Measurements from ENCODE around the gene MRPL11. TPM values are rescaled to one million over a fixed set of nuclear protein-coding genes. Genes with fewer than 3 reads are reported as not detected.

Gene MRPL11
- total RNA-seq = 10 to 100 TPM; 20.7 to 24.2 (median 23.9) TPM
- total RNA-seq (2013) = 44.5 TPM

DNA sequence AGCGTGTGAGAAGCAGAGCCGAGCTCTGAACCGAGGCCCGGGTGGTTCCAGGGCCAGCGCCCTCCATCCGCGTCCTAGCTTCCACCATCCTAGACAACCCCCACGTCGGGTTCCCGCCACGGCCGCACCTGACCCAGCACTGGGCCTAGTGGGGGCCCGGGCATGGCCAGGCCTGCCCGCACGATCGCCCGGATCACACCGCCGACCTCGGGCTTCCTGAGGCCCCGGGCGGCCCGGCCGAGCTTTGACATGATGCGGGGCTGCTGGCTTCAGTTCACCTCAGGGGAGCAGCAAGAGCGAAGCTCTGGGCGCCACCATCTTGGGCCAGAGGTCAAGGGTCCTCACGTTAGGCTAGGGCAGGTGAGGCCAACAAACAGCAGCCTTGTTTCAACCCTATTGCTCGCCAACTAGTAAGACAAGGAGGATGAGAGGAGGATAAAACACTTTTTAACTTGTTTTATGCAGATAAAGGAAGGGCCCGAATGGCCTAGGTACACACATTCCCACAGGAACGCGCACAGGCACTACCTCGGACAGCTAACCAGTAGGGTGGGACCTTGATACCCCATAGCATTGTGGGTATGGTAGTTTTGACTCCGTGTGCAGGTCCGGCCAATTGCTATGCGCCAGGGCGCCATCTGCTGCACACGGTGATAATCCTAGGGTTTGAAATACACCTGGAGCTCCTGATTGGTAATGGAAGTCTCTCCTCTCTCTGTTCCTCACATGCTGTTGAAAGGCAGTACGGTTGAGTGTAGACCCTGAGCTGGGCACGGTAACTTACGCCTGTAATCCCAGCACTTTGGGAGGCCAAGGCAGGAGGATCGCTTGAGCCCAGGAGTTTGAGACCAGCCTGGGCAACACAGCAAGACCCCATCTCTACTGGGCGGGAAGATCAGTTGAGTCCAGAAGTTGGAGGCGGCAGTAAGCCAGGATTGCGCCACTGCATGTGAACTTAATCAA is at the start of gene MRPL11:
Gene MRPL11 (minus strand): TSS at position 345 of the 963 bp plus-strand sequence. CDS start 94 bp downstream, at position 251.
- H3K9me3 Mint-ChIP-seq = peaks cover 0 to 2% of the 10 kb centered on the region in 2 donors
- Histone ChIP-seq H3K4me3 (ENCODE audit: low read length) (peak within 1 kb of the TSS; percentile 64), H3K27ac (ENCODE audit: low read length) (peak within 1 kb of the TSS; percentile 89), H3K4me1 (ENCODE audit: control insufficient read depth, insufficient read depth, low read length) (peaks cover 10% of the 10 kb centered on the region), H3K36me3 (ENCODE audit: control insufficient read depth, insufficient read depth, low read length) (peaks cover 14% of the 10 kb centered on the region), H3K9me3 (ENCODE audit: control insufficient read depth, insufficient read depth, low read length) (peaks cover 5% of the 10 kb centered on the region), H3K27me3 (ENCODE audit: control insufficient read depth, insufficient read depth, low read length) (no peaks in the 10 kb centered on the region)
- peak; percentile 97 to 100 (median 98) for ATAC-seq
- no peaks in the 10 kb centered on the region for H3K36me3 Mint-ChIP-seq
- peaks cover 0 to 11% of the 10 kb centered on the region in 2 donors for H3K27me3 Mint-ChIP-seq (ENCODE audit: low read depth in 2 of 2)
- peak; percentile 84 to 96 for DNase-seq
- intact Hi-C loops (cut with micrococcal nuclease) = loop anchor here (1.0 to 2.0 kb wide), 2 partner anchors 30 to 42 kb away; partner anchors contain the start of gene DPP3
- peak within 1 kb of the TSS; percentile 89 to 95 for H3K27ac Mint-ChIP-seq
- TF ChIP-seq, protein P1, sequence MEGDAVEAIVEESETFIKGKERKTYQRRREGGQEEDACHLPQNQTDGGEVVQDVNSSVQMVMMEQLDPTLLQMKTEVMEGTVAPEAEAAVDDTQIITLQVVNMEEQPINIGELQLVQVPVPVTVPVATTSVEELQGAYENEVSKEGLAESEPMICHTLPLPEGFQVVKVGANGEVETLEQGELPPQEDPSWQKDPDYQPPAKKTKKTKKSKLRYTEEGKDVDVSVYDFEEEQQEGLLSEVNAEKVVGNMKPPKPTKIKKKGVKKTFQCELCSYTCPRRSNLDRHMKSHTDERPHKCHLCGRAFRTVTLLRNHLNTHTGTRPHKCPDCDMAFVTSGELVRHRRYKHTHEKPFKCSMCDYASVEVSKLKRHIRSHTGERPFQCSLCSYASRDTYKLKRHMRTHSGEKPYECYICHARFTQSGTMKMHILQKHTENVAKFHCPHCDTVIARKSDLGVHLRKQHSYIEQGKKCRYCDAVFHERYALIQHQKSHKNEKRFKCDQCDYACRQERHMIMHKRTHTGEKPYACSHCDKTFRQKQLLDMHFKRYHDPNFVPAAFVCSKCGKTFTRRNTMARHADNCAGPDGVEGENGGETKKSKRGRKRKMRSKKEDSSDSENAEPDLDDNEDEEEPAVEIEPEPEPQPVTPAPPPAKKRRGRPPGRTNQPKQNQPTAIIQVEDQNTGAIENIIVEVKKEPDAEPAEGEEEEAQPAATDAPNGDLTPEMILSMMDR (IDR thresholded peaks at IDR 0.05) = peak; percentile 75
- peak within 1 kb of the TSS; percentile 87 for H3K4me3 Mint-ChIP-seq
- H3K4me1 Mint-ChIP-seq = peaks cover 16 to 17% of the 10 kb centered on the region in 2 donors
- 8% methylated on average over 45 of the region's 45 CpGs for WGBS (ENCODE audit: insufficient coverage)

DNA sequence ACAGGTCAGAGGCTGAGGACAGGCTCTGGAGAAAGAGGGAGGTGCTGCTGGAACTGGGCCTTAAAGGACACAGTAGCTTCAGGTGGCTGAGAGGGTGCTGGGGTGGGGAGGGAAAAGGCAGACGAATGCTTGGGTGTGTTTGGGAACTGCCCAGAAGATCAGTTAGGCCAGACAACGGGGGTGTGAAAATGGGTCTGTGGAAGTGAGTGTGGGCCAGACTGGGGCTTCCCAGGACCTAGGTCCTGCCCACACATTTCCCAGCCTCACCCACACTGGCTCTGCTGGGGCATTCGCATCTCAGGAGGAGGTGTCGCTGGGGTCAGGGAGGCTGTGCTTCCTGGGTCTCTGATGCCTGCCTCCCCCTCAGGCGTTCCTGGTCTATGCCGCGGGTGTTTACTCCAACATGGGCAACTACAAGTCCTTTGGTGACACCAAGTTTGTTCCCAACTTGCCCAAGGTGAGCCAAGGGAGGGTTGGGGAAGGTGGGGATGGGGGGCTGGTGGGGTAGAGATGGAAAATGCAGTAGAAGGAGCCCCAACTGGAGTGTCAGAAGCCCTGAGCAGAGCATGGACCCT is 46.2 kb upstream of the MRPL11 start:
- H3K4me3 ChIP-seq (ENCODE audit: low read length) = no peak overlapping the region
- H3K27ac ChIP-seq (ENCODE audit: low read length) = no peak overlapping the region
- H3K9me3 ChIP-seq (ENCODE audit: control insufficient read depth, insufficient read depth, low read length) = no peaks in the 10 kb centered on the region
- H3K4me1 ChIP-seq (ENCODE audit: control insufficient read depth, insufficient read depth, low read length) = peaks cover 9% of the 10 kb centered on the region
- H3K27ac Mint-ChIP-seq = no peak overlapping the region
- DNase-seq = no peak
- peaks cover under 1 to 16% of the 10 kb centered on the region in 2 donors for H3K4me1 Mint-ChIP-seq
- H3K36me3 Mint-ChIP-seq = no peaks in the 10 kb centered on the region
- intact Hi-C loops (cut with micrococcal nuclease) = no loop called here
- H3K36me3 ChIP-seq (ENCODE audit: control insufficient read depth, insufficient read depth, low read length) = peaks cover 24% of the 10 kb centered on the region
- no peak for ATAC-seq
- WGBS (ENCODE audit: insufficient coverage) = 90% methylated on average over 7 of the region's 7 CpGs
- no peak overlapping the region for H3K4me3 Mint-ChIP-seq
- H3K27me3 ChIP-seq (ENCODE audit: control insufficient read depth, insufficient read depth, low read length) = no peaks in the 10 kb centered on the region
- no peaks in the 10 kb centered on the region for H3K27me3 Mint-ChIP-seq (ENCODE audit: low read depth in 2 of 2)
- no peaks in the 10 kb centered on the region for H3K9me3 Mint-ChIP-seq
- TF ChIP-seq, protein P1 (IDR thresholded peaks at IDR 0.05) = no peak

DNA sequence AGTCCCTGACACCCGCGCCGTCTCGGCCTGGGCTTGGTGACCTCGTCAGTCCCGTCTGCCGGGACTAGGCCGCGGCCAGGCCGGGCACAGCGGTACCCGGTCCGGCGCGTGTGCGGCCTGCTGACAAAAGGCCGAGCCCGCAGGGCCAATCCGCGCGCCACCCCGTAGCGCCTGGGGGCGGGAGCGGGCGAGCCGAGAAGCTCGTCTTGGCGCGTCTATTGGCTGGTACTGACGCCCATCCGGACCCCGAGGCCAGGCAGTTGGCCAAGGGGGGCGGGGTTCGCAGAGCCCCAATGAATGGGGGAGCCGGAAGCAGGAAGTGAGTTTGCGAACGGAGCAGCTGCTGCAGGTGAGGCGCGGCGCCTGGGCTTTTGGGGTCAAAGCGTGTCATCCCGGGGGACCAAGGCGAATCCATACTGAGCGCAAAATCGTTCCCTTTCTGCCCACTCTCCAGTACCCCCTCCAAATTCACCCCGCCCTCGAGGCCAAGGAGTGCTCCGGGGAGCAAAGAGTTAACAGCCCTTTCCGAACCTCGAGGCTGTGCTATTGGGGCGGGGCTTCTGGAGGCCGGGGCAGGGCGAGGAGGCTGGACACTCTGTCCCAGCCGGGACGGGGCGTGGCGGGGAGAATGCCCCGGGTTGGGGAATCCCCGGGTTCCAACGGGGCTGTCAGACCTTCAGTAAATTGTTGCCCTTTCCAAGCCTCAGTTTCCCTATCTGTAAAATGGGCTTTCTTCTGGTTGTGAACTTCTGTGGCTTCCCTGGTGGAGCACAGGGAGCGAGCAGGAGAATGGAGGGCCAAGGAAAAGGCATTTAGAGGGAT is 41.7 kb upstream of the MRPL11 start, which contains the start of gene DPP3:
Gene DPP3 (plus strand): TSS at position 318 of the 822 bp plus-strand sequence. CDS start 1,767 bp downstream, outside the sequence.
- Mint-ChIP-seq H3K9me3 (no peaks in the 10 kb centered on the region), H3K4me3 (peak within 1 kb of the TSS; percentile 92), H3K27me3 (ENCODE audit: low read depth in 2 of 2) (no peaks in the 10 kb centered on the region), H3K4me1 (peaks cover 13 to 42% of the 10 kb centered on the region in 2 donors), H3K27ac (peak within 1 kb of the TSS; percentile 87 to 91), H3K36me3 (no peaks in the 10 kb centered on the region)
- Histone ChIP-seq H3K36me3 (ENCODE audit: control insufficient read depth, insufficient read depth, low read length) (peaks cover 5% of the 10 kb centered on the region), H3K27ac (ENCODE audit: low read length) (peak within 1 kb of the TSS; percentile 82), H3K4me3 (ENCODE audit: low read length) (peak within 1 kb of the TSS; percentile 89), H3K4me1 (ENCODE audit: control insufficient read depth, insufficient read depth, low read length) (peaks cover 21% of the 10 kb centered on the region), H3K27me3 (ENCODE audit: control insufficient read depth, insufficient read depth, low read length) (no peaks in the 10 kb centered on the region), H3K9me3 (ENCODE audit: control insufficient read depth, insufficient read depth, low read length) (no peaks in the 10 kb centered on the region)
- intact Hi-C loops (cut with micrococcal nuclease) = loop anchor here (1.0 to 2.0 kb wide), 2 partner anchors 14 to 42 kb away; partner anchors contain the start of genes MRPL11 and PELI3
- ATAC-seq (peak; percentile 98 to 99 (median 99)), DNase-seq (peak; percentile 94 to 96)
- TF ChIP-seq, protein P1 (IDR thresholded peaks at IDR 0.05) = no peak
- WGBS (ENCODE audit: insufficient coverage) = under 1% methylated on average over 62 of the region's 62 CpGs

Measured in natural killer cell (primary cell).